AG09319 (cell line): ENCODE data around the gene STK32C.
"Not testable (repeated sequence)": the region's sequence is repeated elsewhere in the genome, so short reads cannot be mapped to it uniquely, and the experiment has no call there.

Source experiments
- DNase-seq: peaks from one replicate; pipeline ENCODE4 v3.0.0-alpha.2; 2010; ENCODE audit warnings: low read depth; ENCODE audit errors: extremely low read depth
- CTCF ChIP-seq: IDR thresholded peaks from 2 replicates; pipeline ENCODE4 v1.5.1; 2011; ENCODE audit warnings: low read depth, mild to moderate bottlenecking, inconsistent platforms, low read length, moderate library complexity

The STK32C gene

DNA sequence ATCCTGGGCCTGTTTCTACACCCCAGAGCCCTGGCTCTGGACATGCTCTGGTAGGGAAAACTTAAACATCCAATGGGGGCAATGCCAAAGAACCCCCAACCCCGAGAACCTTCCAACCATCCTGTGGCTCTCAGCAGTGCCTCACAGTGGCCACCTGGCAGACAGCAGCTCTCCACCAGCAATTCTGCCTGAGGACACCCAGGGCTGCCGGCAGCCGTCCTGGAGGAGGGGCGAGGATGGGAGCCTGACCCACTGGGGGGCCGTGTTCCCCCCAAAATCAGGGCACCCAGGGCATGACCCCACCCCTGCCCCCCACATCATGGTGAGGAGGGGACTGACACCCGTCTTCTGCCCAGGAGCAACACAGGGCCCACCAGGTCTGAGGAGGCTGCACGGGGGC is 88.3 kb downstream of the STK32C start:
- peak; percentile 2 for TF ChIP-seq CTCF
- no peak for DNase-seq

DNA sequence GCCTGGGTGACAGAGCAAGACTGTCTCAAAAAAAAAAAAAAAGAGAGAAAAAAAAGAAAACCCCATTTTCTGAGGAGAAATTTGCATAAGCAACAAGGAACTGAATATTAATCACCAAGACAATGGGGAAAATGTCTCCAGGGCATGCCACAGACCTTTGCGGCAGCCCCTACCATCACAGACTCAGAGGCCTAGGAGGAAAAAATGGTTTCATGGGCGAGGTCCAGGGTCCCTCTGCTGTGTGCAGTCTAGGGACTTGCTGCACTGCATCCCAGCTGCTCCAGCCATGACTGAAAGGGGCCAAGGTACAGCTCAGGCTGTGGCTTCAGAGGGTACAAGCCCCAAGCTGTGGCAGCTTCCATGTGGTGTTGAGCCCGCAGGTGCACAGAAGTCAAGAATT is 91.3 kb downstream of the STK32C start:
- DNase-seq, result not testable (repeated sequence)

DNA sequence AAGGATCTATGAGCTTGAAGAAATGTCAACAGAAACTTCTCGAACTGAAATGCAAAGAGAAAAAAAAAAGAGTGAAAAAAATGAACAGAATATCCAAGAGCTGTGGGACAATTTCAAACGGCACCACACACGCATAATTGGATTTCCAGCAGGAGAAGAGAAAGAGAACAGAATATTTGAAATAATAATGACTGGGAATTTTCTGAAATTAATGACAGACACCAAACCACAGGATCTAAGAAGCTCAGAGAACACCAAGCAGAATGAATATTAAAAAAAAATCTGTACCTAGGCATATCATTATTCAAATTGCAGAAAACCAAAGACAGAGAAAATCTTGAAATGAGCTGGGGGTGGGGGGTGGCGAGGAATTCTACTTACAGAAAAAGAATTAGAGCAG is 93.8 kb downstream of the STK32C start:
- no peak for TF ChIP-seq CTCF
- no peak for DNase-seq

- no peak for DNase-seq
Measured at GRCh38 chr10:132212816-132213215, 94.9 kb downstream of the STK32C start.

DNA sequence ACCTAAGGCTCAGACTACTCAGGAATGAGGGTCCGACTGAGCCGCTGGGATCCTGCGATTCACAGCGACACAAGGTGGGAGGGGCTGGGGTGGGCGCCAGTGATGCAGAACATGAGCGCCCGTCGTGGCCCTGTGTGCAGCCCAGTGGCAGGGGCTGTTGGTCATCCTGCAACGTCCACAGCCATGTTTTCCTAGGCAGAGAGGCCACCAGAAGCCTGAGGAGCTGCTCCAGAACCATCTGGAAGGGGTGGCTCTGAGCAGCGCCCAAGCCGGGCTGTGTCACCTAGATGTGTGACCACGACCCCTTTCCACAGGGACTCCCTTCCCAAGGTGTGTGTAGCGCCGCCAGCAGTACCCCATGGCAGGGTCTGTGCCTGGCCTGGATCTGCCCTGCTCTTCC is 96.5 kb downstream of the STK32C start:
- no peak for DNase-seq
- no peak for TF ChIP-seq CTCF

More at GRCh38 chr10:132212816-132213215, 94.9 kb downstream of the STK32C start:
- TF ChIP-seq CTCF, result no peak

- TF ChIP-seq CTCF, result no peak
- no peak for DNase-seq
Measured at GRCh38 chr10:132210766-132211165, 97.0 kb downstream of the STK32C start.

- TF ChIP-seq CTCF, result no peak
Measured at GRCh38 chr10:132209978-132210530, 97.7 kb downstream of the STK32C start.

GRCh38 chr10:132209130-132209529 is 98.6 kb downstream of the STK32C start:
- no peak for TF ChIP-seq CTCF
- DNase-seq, result no peak

More at GRCh38 chr10:132209978-132210530, 97.7 kb downstream of the STK32C start:
- no peak for DNase-seq
